ENCODE data around the gene SLAMF1.

Gene SLAMF1

GRCh38 chr1:160610569-160611242 is 36.1 kb downstream of the SLAMF1 start:
- H3K4me1 Mint-ChIP-seq, result peaks cover 25% of the 10 kb centered on the region
- H3K27ac Mint-ChIP-seq (ENCODE audit: low read depth), result no peak overlapping the region
- no peak overlapping the region for H3K4me3 Mint-ChIP-seq
- peaks cover 36% of the 10 kb centered on the region for H3K36me3 Mint-ChIP-seq (ENCODE audit: insufficient read depth)
- H3K9me3 Mint-ChIP-seq, result no peaks in the 10 kb centered on the region
- H3K27me3 Mint-ChIP-seq, result no peaks in the 10 kb centered on the region
- no peak for ATAC-seq (replicated peaks; ENCODE audit: extremely low read depth, poor library complexity, severe bottlenecking)
- DNase-seq (ENCODE audit: low spot score in 2 of 2), result no peak

- Mint-ChIP-seq H3K27me3 (no peaks in the 10 kb centered on the region), H3K9me3 (no peaks in the 10 kb centered on the region), H3K27ac (ENCODE audit: low read depth) (no peak overlapping the region), H3K4me1 (peaks cover 32% of the 10 kb centered on the region), H3K4me3 (no peak overlapping the region), H3K36me3 (ENCODE audit: insufficient read depth) (peaks cover 34% of the 10 kb centered on the region)
- DNase-seq (ENCODE audit: low spot score in 2 of 2), result no peak
- no peak for ATAC-seq (replicated peaks; ENCODE audit: extremely low read depth, poor library complexity, severe bottlenecking)
These were observed 37.9 kb downstream of the SLAMF1 start for GRCh38 chr1:160608941-160609340.

- no peaks in the 10 kb centered on the region for H3K9me3 Mint-ChIP-seq
- H3K4me1 Mint-ChIP-seq, result peaks cover 32% of the 10 kb centered on the region
- H3K27ac Mint-ChIP-seq (ENCODE audit: low read depth), result no peak overlapping the region
- ATAC-seq (replicated peaks; ENCODE audit: extremely low read depth, poor library complexity, severe bottlenecking) (no peak), DNase-seq (ENCODE audit: low spot score in 2 of 2) (no peak)
- no peak overlapping the region for H3K4me3 Mint-ChIP-seq
- H3K36me3 Mint-ChIP-seq (ENCODE audit: insufficient read depth), result peaks cover 34% of the 10 kb centered on the region
- H3K27me3 Mint-ChIP-seq, result no peaks in the 10 kb centered on the region
These were observed 38.3 kb downstream of the SLAMF1 start for GRCh38 chr1:160608514-160608913.

GRCh38 chr1:160608057-160608456 is 38.8 kb downstream of the SLAMF1 start:
- no peak for DNase-seq (ENCODE audit: low spot score in 2 of 2)
- ATAC-seq (replicated peaks; ENCODE audit: extremely low read depth, poor library complexity, severe bottlenecking), result no peak
- H3K9me3 Mint-ChIP-seq, result peaks cover 3% of the 10 kb centered on the region
- no peak overlapping the region for H3K27ac Mint-ChIP-seq (ENCODE audit: low read depth)
- peaks cover 32% of the 10 kb centered on the region for H3K4me1 Mint-ChIP-seq
- no peak overlapping the region for H3K4me3 Mint-ChIP-seq
- no peaks in the 10 kb centered on the region for H3K27me3 Mint-ChIP-seq
- peaks cover 34% of the 10 kb centered on the region for H3K36me3 Mint-ChIP-seq (ENCODE audit: insufficient read depth)

GRCh38 chr1:160607672-160608032 is 39.2 kb downstream of the SLAMF1 start:
- no peak for DNase-seq (ENCODE audit: low spot score in 2 of 2)
- H3K27me3 Mint-ChIP-seq, result no peaks in the 10 kb centered on the region
- no peak overlapping the region for H3K4me3 Mint-ChIP-seq
- peaks cover 7% of the 10 kb centered on the region for H3K9me3 Mint-ChIP-seq
- ATAC-seq (replicated peaks; ENCODE audit: extremely low read depth, poor library complexity, severe bottlenecking), result no peak
- H3K27ac Mint-ChIP-seq (ENCODE audit: low read depth), result peak overlapping the region; percentile 89
- peaks cover 31% of the 10 kb centered on the region for H3K36me3 Mint-ChIP-seq (ENCODE audit: insufficient read depth)
- peaks cover 28% of the 10 kb centered on the region for H3K4me1 Mint-ChIP-seq

GRCh38 chr1:160607011-160607671 is 39.7 kb downstream of the SLAMF1 start:
- Mint-ChIP-seq H3K9me3 (peaks cover 7% of the 10 kb centered on the region), H3K4me3 (peak overlapping the region; percentile 51), H3K4me1 (peaks cover 27% of the 10 kb centered on the region), H3K27me3 (no peaks in the 10 kb centered on the region), H3K27ac (ENCODE audit: low read depth) (peak overlapping the region; percentile 89), H3K36me3 (ENCODE audit: insufficient read depth) (peaks cover 26% of the 10 kb centered on the region)
- peak; percentile 97 for ATAC-seq (replicated peaks; ENCODE audit: extremely low read depth, poor library complexity, severe bottlenecking)
- peak; percentile 30 to 71 for DNase-seq (ENCODE audit: low spot score in 2 of 2)

GRCh38 chr1:160606611-160607010 is 40.2 kb downstream of the SLAMF1 start:
- Mint-ChIP-seq H3K36me3 (ENCODE audit: insufficient read depth) (peaks cover 25% of the 10 kb centered on the region), H3K4me3 (peak overlapping the region; percentile 51), H3K27ac (ENCODE audit: low read depth) (peak overlapping the region; percentile 89), H3K4me1 (peaks cover 27% of the 10 kb centered on the region), H3K27me3 (no peaks in the 10 kb centered on the region), H3K9me3 (peaks cover 11% of the 10 kb centered on the region)
- no peak for ATAC-seq (replicated peaks; ENCODE audit: extremely low read depth, poor library complexity, severe bottlenecking)
- no peak for DNase-seq (ENCODE audit: low spot score in 2 of 2)

GRCh38 chr1:160605792-160606479 is 40.9 kb downstream of the SLAMF1 start:
- peaks cover 18% of the 10 kb centered on the region for H3K9me3 Mint-ChIP-seq
- ATAC-seq (replicated peaks; ENCODE audit: extremely low read depth, poor library complexity, severe bottlenecking) (no peak), DNase-seq (ENCODE audit: low spot score in 2 of 2) (no peak)
- H3K36me3 Mint-ChIP-seq (ENCODE audit: insufficient read depth), result peaks cover 22% of the 10 kb centered on the region
- peaks cover 27% of the 10 kb centered on the region for H3K4me1 Mint-ChIP-seq
- H3K4me3 Mint-ChIP-seq, result no peak overlapping the region
- no peaks in the 10 kb centered on the region for H3K27me3 Mint-ChIP-seq
- H3K27ac Mint-ChIP-seq (ENCODE audit: low read depth), result peak overlapping the region; percentile 89

GRCh38 chr1:160605205-160605604 is 41.6 kb downstream of the SLAMF1 start:
- peaks cover 20% of the 10 kb centered on the region for H3K9me3 Mint-ChIP-seq
- H3K27ac Mint-ChIP-seq (ENCODE audit: low read depth), result peak overlapping the region; percentile 89
- DNase-seq (ENCODE audit: low spot score in 2 of 2), result no peak
- H3K27me3 Mint-ChIP-seq, result no peaks in the 10 kb centered on the region
- H3K4me1 Mint-ChIP-seq, result peaks cover 27% of the 10 kb centered on the region
- no peak for ATAC-seq (replicated peaks; ENCODE audit: extremely low read depth, poor library complexity, severe bottlenecking)
- H3K4me3 Mint-ChIP-seq, result no peak overlapping the region
- H3K36me3 Mint-ChIP-seq (ENCODE audit: insufficient read depth), result peaks cover 16% of the 10 kb centered on the region

GRCh38 chr1:160597705-160598104 is 49.1 kb downstream of the SLAMF1 start:
- Mint-ChIP-seq H3K27me3 (no peaks in the 10 kb centered on the region), H3K4me3 (no peak overlapping the region), H3K27ac (ENCODE audit: low read depth) (no peak overlapping the region), H3K9me3 (peaks cover 21% of the 10 kb centered on the region), H3K4me1 (peaks cover 11% of the 10 kb centered on the region), H3K36me3 (ENCODE audit: insufficient read depth) (no peaks in the 10 kb centered on the region)
- DNase-seq (ENCODE audit: low spot score in 2 of 2) (no peak), ATAC-seq (replicated peaks; ENCODE audit: extremely low read depth, poor library complexity, severe bottlenecking) (no peak)

GRCh38 chr1:160597051-160597450 is 49.8 kb downstream of the SLAMF1 start:
- no peak overlapping the region for H3K4me3 Mint-ChIP-seq
- H3K27me3 Mint-ChIP-seq, result no peaks in the 10 kb centered on the region
- peaks cover 11% of the 10 kb centered on the region for H3K4me1 Mint-ChIP-seq
- H3K9me3 Mint-ChIP-seq, result peaks cover 20% of the 10 kb centered on the region
- no peak overlapping the region for H3K27ac Mint-ChIP-seq (ENCODE audit: low read depth)
- H3K36me3 Mint-ChIP-seq (ENCODE audit: insufficient read depth), result no peaks in the 10 kb centered on the region
- DNase-seq (ENCODE audit: low spot score in 2 of 2) (no peak), ATAC-seq (replicated peaks; ENCODE audit: extremely low read depth, poor library complexity, severe bottlenecking) (no peak)

- no peak overlapping the region for H3K4me3 Mint-ChIP-seq
- peaks cover 7% of the 10 kb centered on the region for H3K9me3 Mint-ChIP-seq
- peaks cover 16% of the 10 kb centered on the region for H3K4me1 Mint-ChIP-seq
- no peak overlapping the region for H3K27ac Mint-ChIP-seq (ENCODE audit: low read depth)
- no peaks in the 10 kb centered on the region for H3K27me3 Mint-ChIP-seq
- H3K36me3 Mint-ChIP-seq (ENCODE audit: insufficient read depth), result no peaks in the 10 kb centered on the region
- DNase-seq (ENCODE audit: low spot score in 2 of 2) (no peak), ATAC-seq (replicated peaks; ENCODE audit: extremely low read depth, poor library complexity, severe bottlenecking) (no peak)
These were observed 56.4 kb downstream of the SLAMF1 start for GRCh38 chr1:160590488-160590887.

- Mint-ChIP-seq H3K36me3 (ENCODE audit: insufficient read depth) (no peaks in the 10 kb centered on the region), H3K27ac (ENCODE audit: low read depth) (no peak overlapping the region), H3K27me3 (no peaks in the 10 kb centered on the region), H3K4me3 (no peak overlapping the region), H3K9me3 (no peaks in the 10 kb centered on the region), H3K4me1 (peaks cover 31% of the 10 kb centered on the region)
- ATAC-seq (replicated peaks; ENCODE audit: extremely low read depth, poor library complexity, severe bottlenecking) (no peak), DNase-seq (ENCODE audit: low spot score in 2 of 2) (no peak)
These were observed 58.4 kb downstream of the SLAMF1 start for GRCh38 chr1:160588468-160588867.
